CD4-positive, CD25-positive, alpha-beta regulatory T cell (primary cell): ENCODE results near the gene KANK3. TPM values are rescaled to one million over a fixed set of nuclear protein-coding genes. Genes with fewer than 3 reads are reported as not detected.
A peak's percentile ranks its signal among the peaks of the same experiment; 100 is the strongest.
"Not testable (repeated sequence)": the region's sequence is repeated elsewhere in the genome, so short reads cannot be mapped to it uniquely, and the experiment has no call there.

Source experiments
- ATAC-seq, 2 donors: fragments of 150-1000 bp; cut with Tn5 transposase; one replicate each; pipeline ENCODE4 v1.10.0; 2021; ENCODE audit warnings: low read depth in 2 of 2, moderate number of reproducible peaks in 2 of 2, moderate library complexity in 1 of 2
- DNase-seq, 3 donors: peaks; one replicate each; pipeline versions ENCODE4 v3.0.0 to v3.0.0-alpha.2; 2012 to 2022; ENCODE audit warnings: mixed read lengths in 1 of 3
- H3K27ac ChIP-seq: one replicate; pipeline ENCODE4 v1.7.0; 2013; ENCODE audit warnings: mild to moderate bottlenecking, low read length; ENCODE audit not compliant: insufficient read depth, poor library complexity, severe bottlenecking
- H3K27me3 ChIP-seq: one replicate; pipeline ENCODE4 v1.7.0; 2013; ENCODE audit warnings: low read length; ENCODE audit not compliant: control insufficient read depth, insufficient read depth
- H3K36me3 ChIP-seq: one replicate; pipeline ENCODE4 v1.7.0; 2013; ENCODE audit warnings: mild to moderate bottlenecking, low read length, moderate library complexity; ENCODE audit not compliant: control insufficient read depth, insufficient read depth
- H3K4me1 ChIP-seq: 2 replicates; pipeline ENCODE4 v1.7.0; 2013; ENCODE audit warnings: mild to moderate bottlenecking, low read length; ENCODE audit not compliant: insufficient read depth, control insufficient read depth, poor library complexity, severe bottlenecking
- H3K4me3 ChIP-seq: one replicate; pipeline ENCODE4 v1.7.0; 2013; ENCODE audit warnings: low read depth, mild to moderate bottlenecking, low read length, moderate library complexity
- H3K9me3 ChIP-seq, 2 experiments: 1 replicate in 1 of 2; 2 replicates in 1 of 2; pipeline ENCODE4 v1.7.0; 2013; ENCODE audit warnings: low read length in 2 of 2, mild to moderate bottlenecking in 1 of 2, moderate library complexity in 1 of 2; ENCODE audit not compliant: control insufficient read depth in 2 of 2
- H3K27ac Mint-ChIP-seq, 3 donors: one replicate each; pipeline ENCODE4 v1.8.0; 2020 to 2022; ENCODE audit warnings: mild to moderate bottlenecking in 3 of 3, mixed read lengths in 3 of 3, moderate library complexity in 2 of 3
- H3K27me3 Mint-ChIP-seq: one replicate; pipeline ENCODE4 v1.8.0; 2022; ENCODE audit warnings: mild to moderate bottlenecking, mixed read lengths
- H3K36me3 Mint-ChIP-seq: one replicate; pipeline ENCODE4 v1.8.0; 2020; ENCODE audit warnings: mixed read lengths
- H3K4me1 Mint-ChIP-seq, 4 donors: one replicate each; pipeline ENCODE4 v1.8.0; 2020 to 2022; ENCODE audit warnings: mixed read lengths in 4 of 4, mild to moderate bottlenecking in 1 of 4
- H3K4me3 Mint-ChIP-seq, 4 donors: one replicate each; pipeline ENCODE4 v1.8.0; 2020 to 2022; ENCODE audit warnings: mild to moderate bottlenecking in 4 of 4, mixed read lengths in 4 of 4, moderate library complexity in 3 of 4
- H3K9me3 Mint-ChIP-seq, 7 donors: one replicate each; pipeline ENCODE4 v1.8.0; 2020 to 2022; ENCODE audit warnings: mixed read lengths in 7 of 7, mild to moderate bottlenecking in 3 of 7, moderate library complexity in 2 of 7
- polyA plus RNA-seq, 4 donors: library from polyadenylated mRNA; unstranded; fragments of 300-500 nt; fragmentation: Illumina TruSeq; gene quantifications; one replicate each; pipeline ENCODE4 v1.2.3, GENCODE V29; 2021
- total RNA-seq: library from RNA; stranded (reverse); gene quantifications from one replicate; pipeline ENCODE4 v1.2.3, GENCODE V29; 2022

Gene KANK3
- total and polyA plus RNA-seq, 5 donors from 2014 or later: 0.40 to 4.4 (median 1.0) TPM

GRCh38 chr19:8319807-8320520 is 23.1 kb downstream of the KANK3 start:
- Mint-ChIP-seq H3K4me3 (peak overlapping the region; percentile 96 to 99 (median 98)), H3K27me3 (no peaks in the 10 kb centered on the region), H3K9me3 (no peaks in the 10 kb centered on the region), H3K36me3 (peaks cover 4% of the 10 kb centered on the region), H3K27ac (peak overlapping the region; percentile 63 to 99 (median 99)), H3K4me1 (peaks cover 3 to 45% (median 18%) of the 10 kb centered on the region in 4 donors)
- H3K27ac ChIP-seq: peak overlapping the region; percentile 89
- H3K9me3 ChIP-seq: no peaks in the 10 kb centered on the region
- no peaks in the 10 kb centered on the region for H3K27me3 ChIP-seq
- H3K36me3 ChIP-seq: peaks cover 26% of the 10 kb centered on the region
- no peak for DNase-seq
- ATAC-seq: no peak
- H3K4me1 ChIP-seq: peaks cover 35% of the 10 kb centered on the region
- H3K4me3 ChIP-seq: peak overlapping the region; percentile 85

DNA sequence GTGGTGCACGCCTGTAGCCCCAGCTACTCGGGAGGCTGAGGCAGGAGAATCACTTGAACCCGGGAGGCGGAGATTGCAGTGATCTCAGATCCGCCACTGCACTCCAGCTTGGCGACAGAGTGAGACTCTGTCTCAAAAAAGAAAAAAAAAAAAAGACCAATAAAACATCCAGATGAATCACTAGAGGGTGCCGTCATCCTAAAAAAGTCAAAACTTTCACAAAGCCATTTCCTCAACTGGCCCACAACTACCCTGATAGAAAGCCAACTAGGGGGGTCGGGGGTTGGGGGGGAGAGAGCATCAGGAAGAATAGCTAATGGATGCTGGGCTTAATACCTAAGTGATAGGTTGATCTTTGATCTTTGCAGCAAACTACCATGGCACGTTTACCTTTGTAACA is 24.2 kb downstream of the KANK3 start:
- H3K4me3 ChIP-seq, H3K27me3 Mint-ChIP-seq, H3K9me3 ChIP-seq, H3K27ac ChIP-seq, ATAC-seq, DNase-seq, H3K27me3 ChIP-seq, H3K36me3 Mint-ChIP-seq, H3K27ac Mint-ChIP-seq, H3K9me3 Mint-ChIP-seq: not testable (repeated sequence)
- Histone ChIP-seq H3K36me3 (peaks cover 31% of the 10 kb centered on the region), H3K4me1 (peaks cover 35% of the 10 kb centered on the region)
- Mint-ChIP-seq H3K4me3 (peak overlapping the region in 3 of 4 donors; percentile 19 to 64 (median 63)), H3K4me1 (peaks cover 3 to 43% (median 18%) of the 10 kb centered on the region in 4 donors)

- Mint-ChIP-seq H3K9me3 (no peaks in the 10 kb centered on the region), H3K4me3 (peak overlapping the region in 1 of 4 donors; percentile 32), H3K36me3 (peaks cover 4% of the 10 kb centered on the region), H3K27ac (peak overlapping the region in 1 of 3 donors; percentile 32), H3K4me1 (peaks cover 3 to 21% (median 12%) of the 10 kb centered on the region in 4 donors), H3K27me3 (no peaks in the 10 kb centered on the region)
- peaks cover 22% of the 10 kb centered on the region for H3K36me3 ChIP-seq
- H3K9me3 ChIP-seq: no peaks in the 10 kb centered on the region
- peaks cover 13% of the 10 kb centered on the region for H3K4me1 ChIP-seq
- no peak overlapping the region for H3K4me3 ChIP-seq
- no peak for DNase-seq
- no peak for ATAC-seq
- no peaks in the 10 kb centered on the region for H3K27me3 ChIP-seq
- no peak overlapping the region for H3K27ac ChIP-seq
Measured at GRCh38 chr19:8316351-8317125, 26.5 kb downstream of the KANK3 start.

DNA sequence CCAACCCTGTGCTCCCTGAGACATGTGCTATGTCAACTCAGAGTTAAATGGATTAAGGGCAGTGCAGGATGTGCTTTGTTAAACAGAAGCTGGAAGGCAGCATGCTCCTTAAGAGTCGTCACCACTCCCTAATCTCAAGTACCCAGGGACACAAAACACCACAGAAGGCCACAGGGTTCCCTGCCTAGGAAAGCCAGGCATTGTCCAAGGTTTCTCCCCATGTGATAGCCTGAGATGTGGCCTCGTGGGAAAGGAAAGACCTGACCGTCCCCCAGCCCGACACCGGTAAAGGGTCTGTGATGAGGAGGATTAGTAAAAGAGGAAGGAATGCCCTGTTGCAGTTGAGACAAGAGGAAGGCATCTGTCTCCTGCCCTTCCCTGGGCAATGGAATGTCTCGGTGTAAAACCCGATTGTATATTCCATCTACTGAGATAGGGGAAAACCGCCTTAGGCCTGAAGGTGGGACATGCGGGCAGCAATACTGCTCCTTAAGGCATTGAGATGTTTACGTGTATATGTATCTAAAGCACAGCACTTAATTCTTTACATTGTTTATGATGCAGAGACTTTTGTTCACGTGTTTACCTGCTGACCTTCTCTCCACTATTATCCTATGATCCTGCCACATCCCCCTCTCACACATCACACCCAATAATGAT is 28.0 kb downstream of the KANK3 start:
- not testable (repeated sequence) for H3K27ac Mint-ChIP-seq, H3K27me3 Mint-ChIP-seq, H3K9me3 Mint-ChIP-seq, H3K36me3 Mint-ChIP-seq, H3K27ac ChIP-seq, H3K4me1 ChIP-seq, H3K27me3 ChIP-seq, H3K4me3 ChIP-seq, DNase-seq, H3K9me3 ChIP-seq, ATAC-seq
- H3K4me3 Mint-ChIP-seq: peak overlapping the region in 1 of 4 donors; percentile 56
- H3K36me3 ChIP-seq: peaks cover 33% of the 10 kb centered on the region
- peaks cover 1 to 13% (median 5%) of the 10 kb centered on the region in 4 donors for H3K4me1 Mint-ChIP-seq

- H3K9me3 Mint-ChIP-seq: peaks cover 0 to 1% (median 0%) of the 10 kb centered on the region in 7 donors
- H3K4me3 Mint-ChIP-seq: peak overlapping the region in 2 of 4 donors; percentile 32 to 43
- no peak overlapping the region for H3K27ac ChIP-seq
- peak overlapping the region in 1 of 3 donors; percentile 31 for H3K27ac Mint-ChIP-seq
- no peaks in the 10 kb centered on the region for H3K9me3 ChIP-seq
- H3K4me1 Mint-ChIP-seq: peaks cover 8 to 33% (median 15%) of the 10 kb centered on the region in 4 donors
- H3K27me3 ChIP-seq: no peaks in the 10 kb centered on the region
- peaks cover 33% of the 10 kb centered on the region for H3K36me3 ChIP-seq
- ATAC-seq (no peak), DNase-seq (no peak)
- no peak overlapping the region for H3K4me3 ChIP-seq
- peaks cover 28% of the 10 kb centered on the region for H3K4me1 ChIP-seq
- H3K27me3 Mint-ChIP-seq: no peaks in the 10 kb centered on the region
- H3K36me3 Mint-ChIP-seq: peaks cover 4% of the 10 kb centered on the region
Measured at GRCh38 chr19:8311461-8312260, 31.4 kb downstream of the KANK3 start.

GRCh38 chr19:8310342-8311055 is 32.6 kb downstream of the KANK3 start:
- peaks cover 24% of the 10 kb centered on the region for H3K36me3 ChIP-seq
- H3K27ac ChIP-seq: no peak overlapping the region
- H3K9me3 Mint-ChIP-seq: peaks cover 0 to 1% (median 0%) of the 10 kb centered on the region in 7 donors
- H3K4me1 Mint-ChIP-seq: peaks cover 12 to 40% (median 19%) of the 10 kb centered on the region in 4 donors
- H3K4me3 ChIP-seq: no peak overlapping the region
- peak overlapping the region in 1 of 4 donors; percentile 43 for H3K4me3 Mint-ChIP-seq
- H3K27me3 ChIP-seq: no peaks in the 10 kb centered on the region
- H3K4me1 ChIP-seq: peaks cover 39% of the 10 kb centered on the region
- H3K27me3 Mint-ChIP-seq: no peaks in the 10 kb centered on the region
- no peaks in the 10 kb centered on the region for H3K9me3 ChIP-seq
- H3K36me3 Mint-ChIP-seq: peaks cover 2% of the 10 kb centered on the region
- DNase-seq (no peak), ATAC-seq (no peak)
- no peak overlapping the region for H3K27ac Mint-ChIP-seq
